IMR-90 (cell line): Measurements from ENCODE around the gene MT1G. TPM values are rescaled to one million over a fixed set of nuclear protein-coding genes. Genes with fewer than 3 reads are reported as not detected.

Source experiments
- ATAC-seq: fragments of 200-7000 bp; cut with Tn5 transposase; 2 replicates; pipeline ENCODE4 v1.9.1; 2020; ENCODE audit warnings: low read depth, mild to moderate bottlenecking, moderate library complexity
- BruUV-seq: library from RNA; stranded (reverse); fragments of 400-500 nt; replicated peaks from 2 replicates; lab custom pipeline; 2021; lab: Mats Ljungman, UMichigan
- CTCF ChIA-PET: fragments of 300-600 bp; formaldehyde crosslinking; extraction: SDS; loops from one replicate; lab custom pipeline; 2021; ENCODE audit warnings: antibody characterized with exemption; lab: Yijun Ruan, JAX
- POLR2A ChIA-PET: fragments of 300-600 bp; sonication (Branson Sonifier 250); formaldehyde crosslinking; loops from one replicate; lab custom pipeline; 2022; ENCODE audit warnings: antibody characterized with exemption; ENCODE audit not compliant: unreplicated experiment; lab: Charles Lee
- DNase-seq: peaks from one replicate; pipeline ENCODE4 v3.0.0; 2013
- H2AFZ ChIP-seq: replicated peaks from 2 replicates; pipeline ENCODE3; 2013; ENCODE audit warnings: low read length, mild to moderate bottlenecking; ENCODE audit not compliant: poor library complexity
- H2AK5ac ChIP-seq: 2 replicates; pipeline ENCODE4 v1.6.1; 2013; ENCODE audit warnings: low read depth, low read length, inconsistent platforms
- H2AK9ac ChIP-seq: replicated peaks from 2 replicates; pipeline ENCODE3; 2013; ENCODE audit warnings: mild to moderate bottlenecking, low read depth, low read length, moderate library complexity; ENCODE audit not compliant: poor library complexity
- H2BK120ac ChIP-seq: 2 replicates; pipeline ENCODE4 v1.6.1; 2013; ENCODE audit warnings: low read depth, low read length, inconsistent platforms
- H2BK15ac ChIP-seq: 3 replicates; pipeline ENCODE4 v1.6.1; 2013; ENCODE audit warnings: low read depth, low read length, inconsistent platforms
- H2BK20ac ChIP-seq: 2 replicates; pipeline ENCODE4 v1.6.1; 2013; ENCODE audit warnings: low read depth, mild to moderate bottlenecking, inconsistent platforms, low read length, moderate library complexity
- H2BK5ac ChIP-seq: 2 replicates; pipeline ENCODE4 v1.6.1; 2013; ENCODE audit warnings: mild to moderate bottlenecking, low read depth, low read length, inconsistent platforms; ENCODE audit not compliant: poor library complexity, severe bottlenecking
- H3K14ac ChIP-seq: replicated peaks from 2 replicates; pipeline ENCODE4 v1.6.1; 2013; ENCODE audit warnings: low read depth, low read length, inconsistent platforms
- H3K18ac ChIP-seq: 2 replicates; pipeline ENCODE4 v1.6.1; 2013; ENCODE audit warnings: low read depth, low read length, control low read depth
- H3K23ac ChIP-seq: 2 replicates; pipeline ENCODE4 v1.6.1; 2013; ENCODE audit warnings: low read depth, low read length, inconsistent platforms
- H3K27ac ChIP-seq: 2 replicates; pipeline ENCODE4 v1.5.1; 2013; ENCODE audit warnings: mild to moderate bottlenecking, control low read depth, low read length; ENCODE audit not compliant: insufficient read depth
- H3K27me3 ChIP-seq: 2 replicates; pipeline ENCODE4 v1.6.1; 2013; ENCODE audit warnings: low read length; ENCODE audit not compliant: control insufficient read depth, insufficient read depth
- H3K36me3 ChIP-seq: 2 replicates; pipeline ENCODE4 v1.6.1; 2013; ENCODE audit warnings: low read length, mixed read lengths; ENCODE audit not compliant: control insufficient read depth, insufficient read depth
- H3K4ac ChIP-seq: 2 replicates; pipeline ENCODE4 v1.6.1; 2013; ENCODE audit warnings: low read depth, low read length, inconsistent platforms
- H3K4me1 ChIP-seq: 2 replicates; pipeline ENCODE4 v1.6.1; 2013; ENCODE audit warnings: low read length, mixed read lengths; ENCODE audit not compliant: control insufficient read depth, insufficient read depth
- H3K4me2 ChIP-seq: 2 replicates; pipeline ENCODE4 v1.6.1; 2013; ENCODE audit warnings: low read depth, mild to moderate bottlenecking, control low read depth, low read length, moderate library complexity
- H3K4me3 ChIP-seq: 2 replicates; pipeline ENCODE4 v1.5.1; 2013; ENCODE audit warnings: low read depth, mild to moderate bottlenecking, control low read depth, low read length, moderate library complexity; ENCODE audit not compliant: insufficient read depth
- H3K56ac ChIP-seq: 2 replicates; pipeline ENCODE4 v1.6.1; 2013; ENCODE audit warnings: low read length, inconsistent platforms; ENCODE audit not compliant: insufficient read depth; ENCODE audit errors: extremely low read depth
- H3K79me1 ChIP-seq, 2 experiments: 2 replicates each; pipeline ENCODE4 v1.6.1; 2013; ENCODE audit warnings: low read length in 2 of 2, inconsistent platforms in 1 of 2, low read depth in 1 of 2
- H3K9ac ChIP-seq: 2 replicates; pipeline ENCODE4 v1.6.1; 2013; ENCODE audit warnings: low read depth, low read length, control low read depth
- H3K9me1 ChIP-seq: 2 replicates; pipeline ENCODE4 v1.6.1; 2013; ENCODE audit warnings: low read length, inconsistent platforms; ENCODE audit not compliant: insufficient read depth
- H3K9me3 ChIP-seq: 2 replicates; pipeline ENCODE4 v1.6.1; 2013; ENCODE audit warnings: low read length; ENCODE audit not compliant: control insufficient read depth, insufficient read depth
- H4K20me1 ChIP-seq: 2 replicates; pipeline ENCODE4 v1.6.1; 2013; ENCODE audit warnings: low read length, inconsistent platforms; ENCODE audit not compliant: insufficient read depth
- H4K5ac ChIP-seq: 2 replicates; pipeline ENCODE4 v1.6.1; 2013; ENCODE audit warnings: mild to moderate bottlenecking, low read depth, low read length, control low read depth
- H4K8ac ChIP-seq, 2 experiments: 2 replicates each; pipeline ENCODE4 v1.6.1; 2013; ENCODE audit warnings: low read depth in 2 of 2, low read length in 2 of 2, control low read depth in 1 of 2, inconsistent platforms in 1 of 2
- H4K91ac ChIP-seq: 2 replicates; pipeline ENCODE4 v1.6.1; 2013; ENCODE audit warnings: low read depth, low read length, inconsistent platforms; ENCODE audit not compliant: insufficient read depth
- BHLHE40 ChIP-seq: fragments of 150-350 bp; IDR thresholded peaks from 2 replicates; pipeline ENCODE4 v1.6.1; 2016; ENCODE audit warnings: mild to moderate bottlenecking, low read depth, low read length
- CEBPB ChIP-seq: IDR thresholded peaks from 2 replicates; pipeline ENCODE4 v1.6.1; 2012; ENCODE audit warnings: low read depth, low read length, improper control_type of control experiment
- CHD1 ChIP-seq: IDR thresholded peaks from 2 replicates; pipeline ENCODE4 v1.6.1; 2012; ENCODE audit warnings: low read depth, low read length, improper control_type of control experiment
- FOS ChIP-seq: fragments of 150-350 bp; IDR thresholded peaks from 2 replicates; pipeline ENCODE4 v1.6.1; 2016; ENCODE audit warnings: low read depth, low read length
- MAFK ChIP-seq: IDR thresholded peaks from 2 replicates; pipeline ENCODE4 v1.6.1; 2012; ENCODE audit warnings: low read depth, low read length, improper control_type of control experiment
- MAZ ChIP-seq: IDR thresholded peaks from 2 replicates; pipeline ENCODE4 v1.6.1; 2012; ENCODE audit warnings: low read depth, mild to moderate bottlenecking, low read length, improper control_type of control experiment, moderate library complexity, borderline replicate concordance
- MXI1 ChIP-seq: IDR thresholded peaks from 2 replicates; pipeline ENCODE4 v1.6.1; 2012; ENCODE audit warnings: low read depth, mild to moderate bottlenecking, low read length, moderate library complexity, borderline replicate concordance
- NFE2L2 ChIP-seq: fragments of 150-350 bp; IDR thresholded peaks from 2 replicates; pipeline ENCODE4 v1.6.1; 2016; ENCODE audit warnings: low read depth, mild to moderate bottlenecking, low read length
- POLR2A ChIP-seq: IDR thresholded peaks from 2 replicates; pipeline ENCODE4 v1.6.1; 2012; ENCODE audit warnings: mild to moderate bottlenecking, low read depth, low read length
- RCOR1 ChIP-seq: IDR thresholded peaks from 2 replicates; pipeline ENCODE4 v1.6.1; 2012; ENCODE audit warnings: mild to moderate bottlenecking, low read length, improper control_type of control experiment; ENCODE audit not compliant: insufficient replicate concordance
- RFX5 ChIP-seq: IDR thresholded peaks from 2 replicates; pipeline ENCODE4 v1.8.0; 2012; ENCODE audit warnings: low read depth, mild to moderate bottlenecking, low read length, moderate library complexity
- SMC3 ChIP-seq: fragments of 150-350 bp; IDR thresholded peaks from 2 replicates; pipeline ENCODE4 v1.6.1; 2016; ENCODE audit warnings: low read depth, mild to moderate bottlenecking, antibody characterized with exemption, low read length, moderate library complexity
- WGBS, 2 experiments: methylation state at CpG; one replicate each; pipeline versions ENCODE4 v1.1.5 to v1.1.7; 2013; ENCODE audit warnings: missing lambda C conversion rate in 2 of 2; ENCODE audit not compliant: insufficient read length in 1 of 2; ENCODE audit errors: extremely low coverage in 2 of 2; 5-methylcytosine and 5-hydroxymethylcytosine counted together
- dilution Hi-C: fragments of 300-500 bp; cut with HindIII; formaldehyde crosslinking; loops from one replicate; pipeline ENCODE4 v1.14.3; 2018; ENCODE audit warnings: low sequenced_read_pairs; ENCODE audit not compliant: unreplicated experiment
- in situ Hi-C: fragments of 300-500 bp; cut with MboI; formaldehyde crosslinking; loops from 3 replicates; pipeline ENCODE4 v1.14.3; 2019; ENCODE audit warnings: low sequenced_read_pairs, inconsistent platforms, mixed read lengths
- intact Hi-C: fragments of 100-400 bp; cut with micrococcal nuclease; formaldehyde crosslinking; loops from 2 replicates; pipeline ENCODE4 v1.10.0; 2022
- polyA plus RNA-seq, 3 experiments: library from polyadenylated mRNA; depleted of rRNA; stranded (reverse); fragments of >200 nt; gene quantifications; 2 replicates each; pipeline ENCODE4 v1.2.3, GENCODE V29; 2012; ENCODE audit warnings: low replicate concordance in 1 of 3
- total RNA-seq: library from RNA; depleted of rRNA; stranded (reverse); fragments of >200 nt; gene quantifications from 2 replicates; pipeline ENCODE4 v1.2.3, GENCODE V29; 2012
- TF ChIP-seq, protein P1 (sequence below): fragments of 150-350 bp; IDR thresholded peaks from 2 replicates; pipeline ENCODE4 v1.6.1; 2017; ENCODE audit warnings: mild to moderate bottlenecking, antibody characterized with exemption, low read length, low read depth

Gene MT1G
- total and polyA plus RNA-seq, 2 of the 4 experiments (the other 2 are of a cell fraction): 0.48 TPM; not detected in 1

- H2BK5ac ChIP-seq: no peak overlapping the region
- peaks cover 84% of the 10 kb centered on the region for H3K27me3 ChIP-seq
- no peak overlapping the region for H2BK120ac ChIP-seq
- no peak overlapping the region for H2BK15ac ChIP-seq
- H3K9me1 ChIP-seq: 0 out of 2 replicates have a peak, but pooled peaks cover 3% of the 10 kb centered on the region
- no peak overlapping the region for H3K23ac ChIP-seq
- H3K4ac ChIP-seq: no peak overlapping the region
- H3K79me1 ChIP-seq: no peaks in the 10 kb centered on the region
- no peak overlapping the region for H4K8ac ChIP-seq
- H3K4me3 ChIP-seq: no peak overlapping the region
- no peak overlapping the region for H3K18ac ChIP-seq
- no peaks in the 10 kb centered on the region for H3K36me3 ChIP-seq
- H3K14ac ChIP-seq: no peak overlapping the region
- no peak overlapping the region for H4K5ac ChIP-seq
- ChIA-PET POLR2A (no interaction called here), CTCF (no interaction called here)
- BruUV-seq: no TSS peak
- no CpG with 5 or more reads among the region's 2 CpGs for WGBS, 2 experiments
- intact Hi-C loops: no loop called here
- H3K9me3 ChIP-seq: 0 out of 2 replicates have a peak, but pooled peaks cover 2% of the 10 kb centered on the region
- DNase-seq (no peak), ATAC-seq (no peak)
- H3K9ac ChIP-seq: no peak overlapping the region
- no peak overlapping the region for H2AK5ac ChIP-seq
- no peak for TF ChIP-seq BHLHE40
- no peak for TF ChIP-seq CEBPB
- no peak for TF ChIP-seq SMC3
- TF ChIP-seq MAZ: no peak
- no peak for TF ChIP-seq POLR2A
- no peak for TF ChIP-seq CHD1
- no peak for TF ChIP-seq NFE2L2
- TF ChIP-seq RFX5: no peak
- TF ChIP-seq, protein P1, sequence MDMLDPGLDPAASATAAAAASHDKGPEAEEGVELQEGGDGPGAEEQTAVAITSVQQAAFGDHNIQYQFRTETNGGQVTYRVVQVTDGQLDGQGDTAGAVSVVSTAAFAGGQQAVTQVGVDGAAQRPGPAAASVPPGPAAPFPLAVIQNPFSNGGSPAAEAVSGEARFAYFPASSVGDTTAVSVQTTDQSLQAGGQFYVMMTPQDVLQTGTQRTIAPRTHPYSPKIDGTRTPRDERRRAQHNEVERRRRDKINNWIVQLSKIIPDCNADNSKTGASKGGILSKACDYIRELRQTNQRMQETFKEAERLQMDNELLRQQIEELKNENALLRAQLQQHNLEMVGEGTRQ: no peak
- TF ChIP-seq FOS: no peak
- TF ChIP-seq RCOR1: no peak
- TF ChIP-seq MAFK: no peak
- no peak for TF ChIP-seq MXI1
- no peaks in the 10 kb centered on the region for H3K4me1 ChIP-seq
- no peak overlapping the region for H3K27ac ChIP-seq
- no peaks in the 10 kb centered on the region; the same call in 1 of the 2 replicates for H4K20me1 ChIP-seq
- no peak overlapping the region for H3K56ac ChIP-seq
- H2AK9ac ChIP-seq: no peak overlapping the region
- dilution Hi-C loops: no loop called here
- H3K4me2 ChIP-seq: no peak overlapping the region
- H4K91ac ChIP-seq: no peak overlapping the region
- no peak overlapping the region for H2BK20ac ChIP-seq
- H2AFZ ChIP-seq: no peak overlapping the region
- in situ Hi-C loops: no loop called here
These were observed 18.6 kb downstream of the MT1G start for GRCh38 chr16:56649271-56649670.
